Erythroblast (primary cell): ENCODE data around the gene CALN1.

Experiments
- GATA1 ChIP-seq: IDR thresholded peaks from 2 replicates; pipeline ENCODE4 v1.6.1; 2011; ENCODE audit warnings: low read depth, mild to moderate bottlenecking, control low read depth, low read length, moderate library complexity
- POLR2A ChIP-seq: IDR thresholded peaks from 2 replicates; pipeline ENCODE4 v1.6.1; 2011; ENCODE audit warnings: mild to moderate bottlenecking, low read length

DNA sequence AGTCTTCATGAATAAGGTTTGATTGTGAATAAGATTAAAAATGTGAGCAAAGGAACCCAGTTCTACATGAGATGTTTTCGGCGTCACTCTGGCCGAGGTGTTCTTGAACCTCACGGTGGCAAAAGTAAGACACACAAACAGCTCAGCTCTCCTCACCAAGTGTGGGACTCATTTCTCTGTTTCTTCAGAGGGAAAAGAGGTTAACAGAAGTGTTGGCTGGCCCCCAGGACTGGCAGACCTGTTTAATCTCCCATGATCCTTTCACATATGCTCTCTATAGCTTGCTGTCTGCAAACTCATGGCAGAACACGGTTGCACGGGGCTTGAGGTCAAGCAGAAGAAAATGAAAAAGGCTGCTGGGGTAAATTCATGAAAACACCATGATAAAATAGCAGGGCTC, 394.4 kb downstream of the CALN1 start:
- TF ChIP-seq POLR2A (no peak), GATA1 (no peak)
